NB4 (cell line): ENCODE results near the gene SLC35G6.
"Not testable (repeated sequence)": the region's sequence is repeated elsewhere in the genome, so short reads cannot be mapped to it uniquely, and the experiment has no call there.

ENCODE experiments used
- DNase-seq: peaks from one replicate; pipeline ENCODE4 v3.0.0; 2010; ENCODE audit warnings: low read depth
- H3K4me3 ChIP-seq: one replicate; pipeline ENCODE4 v1.5.1; 2011; ENCODE audit warnings: mild to moderate bottlenecking, low read depth, low read length, moderate library complexity
- CTCF ChIP-seq: IDR thresholded peaks from one replicate; pipeline ENCODE4 v1.5.1; 2012; ENCODE audit warnings: low read depth, low read length
- MAX ChIP-seq: IDR thresholded peaks from 2 replicates; pipeline ENCODE4 v1.6.1; 2011; ENCODE audit warnings: low read depth, low read length
- MYC ChIP-seq: IDR thresholded peaks from 2 replicates; pipeline ENCODE4 v1.6.1; 2011; ENCODE audit warnings: low read depth, low read length
- POLR2A ChIP-seq: IDR thresholded peaks from 2 replicates; pipeline ENCODE4 v1.6.1; 2011; ENCODE audit warnings: mild to moderate bottlenecking; ENCODE audit not compliant: insufficient read length; ENCODE audit errors: extremely low read depth

The SLC35G6 gene

DNA sequence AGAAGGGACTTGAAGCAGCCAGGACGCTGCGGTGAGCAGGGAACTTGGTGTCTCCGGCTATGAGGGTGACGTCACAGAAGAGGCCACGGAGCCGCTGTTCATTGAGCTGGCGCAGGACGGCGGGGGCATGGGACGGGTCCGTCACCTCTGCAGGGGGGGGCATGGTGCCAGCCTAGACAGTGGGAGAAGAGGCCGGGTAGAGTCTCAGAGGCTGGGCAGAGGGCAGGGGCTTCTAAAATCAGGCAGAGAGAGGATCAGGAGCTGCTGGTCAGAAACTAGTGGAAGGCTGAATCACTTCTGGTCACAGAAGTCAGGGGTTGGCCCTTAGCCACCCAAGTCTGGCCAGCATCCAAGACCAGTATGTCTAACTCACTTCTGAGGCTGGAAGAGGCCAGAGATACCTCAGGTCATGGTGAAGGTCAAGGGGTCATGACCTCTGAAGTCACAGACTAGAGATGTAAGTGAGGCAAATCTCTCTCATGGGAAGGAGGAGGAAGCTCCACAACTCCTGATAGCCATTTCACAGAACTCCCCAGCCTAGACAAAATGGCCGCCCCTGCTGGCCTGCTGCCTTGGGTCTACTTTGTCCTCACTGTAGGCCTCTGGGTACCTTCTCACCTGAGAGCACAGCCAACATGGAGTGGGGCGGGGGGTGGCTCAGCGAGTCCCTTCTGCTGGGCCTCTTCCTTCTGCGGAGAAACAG lies 14.5 kb upstream of the SLC35G6 start:
- no peak for DNase-seq
- H3K4me3 ChIP-seq, result no peak overlapping the region
- TF ChIP-seq MAX (no peak), POLR2A (no peak), MYC (no peak), CTCF (no peak)

GRCh38 chr17:7467498-7467897 lies 13.7 kb upstream of the SLC35G6 start:
- TF ChIP-seq CTCF (no peak), MAX (no peak), POLR2A (no peak), MYC (no peak)
- H3K4me3 ChIP-seq, result no peak overlapping the region
- no peak for DNase-seq

DNA sequence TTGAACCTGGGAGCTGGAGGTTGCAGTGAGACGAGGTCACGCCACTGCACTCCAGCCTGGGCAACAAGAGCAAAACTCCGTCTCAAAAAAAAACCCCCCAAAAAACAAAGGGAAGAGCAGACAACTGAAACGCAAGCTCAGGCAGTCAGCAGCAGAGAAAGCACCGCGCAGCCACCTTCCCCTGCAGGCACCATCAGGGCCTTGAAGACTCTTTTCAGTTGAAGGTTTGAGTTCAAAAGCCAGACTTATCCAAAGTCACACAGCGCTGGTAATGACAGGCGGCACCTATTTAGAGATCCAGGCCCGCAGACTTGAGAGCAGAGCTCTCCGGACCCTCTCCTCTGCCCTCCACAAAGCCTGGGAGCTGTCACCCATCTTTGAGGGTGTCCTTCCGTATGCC lies 13.0 kb upstream of the SLC35G6 start:
- TF ChIP-seq CTCF, result no peak
- no peak for TF ChIP-seq MAX
- TF ChIP-seq POLR2A, result no peak
- no peak for TF ChIP-seq MYC
- H3K4me3 ChIP-seq, result no peak overlapping the region
- no peak for DNase-seq

DNA sequence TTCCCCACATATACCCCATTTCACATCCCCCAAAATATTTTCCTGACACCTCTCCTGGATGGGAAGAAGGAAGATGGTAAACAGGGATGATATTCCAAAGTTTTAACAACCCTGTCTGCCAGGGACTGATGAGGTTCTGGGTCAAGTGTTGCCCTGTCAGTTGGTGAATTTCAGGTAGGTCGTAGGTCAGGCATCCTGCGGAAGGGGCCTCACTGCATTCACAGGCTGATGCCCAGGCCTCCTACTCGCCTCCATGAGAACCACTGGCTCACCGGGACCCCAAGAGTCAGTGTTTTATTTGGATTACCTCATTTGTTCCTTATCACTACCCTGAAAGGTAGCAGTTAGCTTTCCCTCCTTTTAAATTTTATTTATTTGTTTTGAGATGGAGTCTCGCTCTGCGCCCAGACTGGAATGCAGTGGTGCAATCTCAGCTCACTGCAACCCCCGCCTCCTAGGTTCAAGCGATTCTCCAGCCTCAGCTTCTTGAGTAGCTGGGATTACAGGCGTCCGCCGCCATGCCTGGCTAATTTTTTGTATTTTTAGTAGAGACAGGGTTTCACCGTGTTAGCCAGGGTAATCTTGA lies 12.3 kb upstream of the SLC35G6 start:
- no peak for TF ChIP-seq MYC
- no peak for TF ChIP-seq MAX
- TF ChIP-seq POLR2A, result no peak
- TF ChIP-seq CTCF, result no peak
- H3K4me3 ChIP-seq, result no peak overlapping the region
- DNase-seq, result no peak

DNA sequence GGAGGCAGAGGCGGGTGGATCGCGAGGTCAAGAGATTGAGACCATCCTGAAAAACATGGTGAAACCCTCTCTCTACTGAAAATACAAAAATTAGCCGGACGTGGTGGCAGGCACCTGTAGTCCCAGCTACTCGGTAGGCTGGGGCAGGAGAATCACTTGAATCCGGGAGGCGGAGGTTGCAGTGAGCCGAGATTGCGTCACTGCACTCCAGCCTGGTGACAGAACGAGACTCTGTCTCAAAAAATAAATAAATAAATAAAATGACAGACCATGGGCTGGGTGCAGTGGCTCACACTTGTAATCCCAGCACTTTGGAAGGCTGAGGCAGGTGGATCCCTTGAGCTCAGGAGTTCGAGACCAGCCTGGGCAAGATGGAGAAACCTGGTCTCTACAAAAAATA lies 11.4 kb upstream of the SLC35G6 start:
- not testable (repeated sequence) for DNase-seq, H3K4me3 ChIP-seq

GRCh38 chr17:7470457-7470973 lies 10.7 kb upstream of the SLC35G6 start:
- H3K4me3 ChIP-seq, DNase-seq: not testable (repeated sequence)

DNA sequence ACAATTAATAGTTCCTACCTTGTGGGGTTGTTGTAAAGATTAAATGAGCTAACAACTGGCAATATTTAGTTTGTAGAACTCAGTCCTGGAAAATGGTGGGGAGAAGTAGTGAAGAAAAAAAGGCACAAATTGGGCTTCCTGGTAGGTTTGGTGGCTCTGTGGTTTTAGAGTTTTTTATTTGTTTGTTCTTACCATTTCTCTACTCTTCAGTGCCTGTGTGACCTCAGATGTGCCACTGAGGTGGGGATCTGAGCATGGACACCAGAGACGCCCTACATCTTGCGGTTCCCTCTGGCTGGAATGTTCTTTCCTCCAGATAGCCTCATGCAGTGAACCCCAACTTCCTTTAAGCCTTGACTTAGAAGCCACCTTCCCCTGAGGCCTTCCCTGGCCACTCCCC lies 9.5 kb upstream of the SLC35G6 start:
- no peak overlapping the region for H3K4me3 ChIP-seq
- no peak for TF ChIP-seq MAX
- no peak for TF ChIP-seq CTCF
- no peak for TF ChIP-seq POLR2A
- TF ChIP-seq MYC, result no peak
- DNase-seq, result no peak

DNA sequence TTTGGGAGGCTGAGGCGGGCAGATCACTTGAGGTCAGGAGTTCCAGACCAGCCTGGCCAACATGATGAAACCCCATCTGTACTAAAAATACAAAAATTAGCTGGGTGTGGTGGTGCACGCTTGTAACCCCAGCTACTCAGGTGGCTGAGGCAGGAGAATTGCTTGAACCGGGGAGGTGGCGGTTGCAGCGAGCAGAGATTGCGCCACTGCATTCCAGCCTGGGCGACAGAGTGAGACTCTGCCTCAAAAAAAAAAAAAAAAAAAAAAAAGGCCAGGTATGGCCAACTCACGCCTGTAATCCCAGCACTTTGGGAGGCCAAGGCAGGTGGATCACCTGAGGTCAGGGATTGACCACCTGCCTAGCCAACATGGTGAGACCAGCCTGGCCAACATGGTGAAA lies 6.5 kb upstream of the SLC35G6 start:
- not testable (repeated sequence) for DNase-seq, H3K4me3 ChIP-seq
